GM19239 (cell line): Measurements from ENCODE around the gene PIEZO1.

Source experiments
- DNase-seq: peaks from one replicate; pipeline ENCODE4 v3.0.0; 2011; ENCODE audit warnings: low spot score; ENCODE audit not compliant: insufficient read length
- FAIRE-seq: peaks from 2 replicates; lab custom pipeline; 2011; peaks lifted over from hg19 to GRCh38; lab: Jason Lieb, UNC

PIEZO1 gene

DNA sequence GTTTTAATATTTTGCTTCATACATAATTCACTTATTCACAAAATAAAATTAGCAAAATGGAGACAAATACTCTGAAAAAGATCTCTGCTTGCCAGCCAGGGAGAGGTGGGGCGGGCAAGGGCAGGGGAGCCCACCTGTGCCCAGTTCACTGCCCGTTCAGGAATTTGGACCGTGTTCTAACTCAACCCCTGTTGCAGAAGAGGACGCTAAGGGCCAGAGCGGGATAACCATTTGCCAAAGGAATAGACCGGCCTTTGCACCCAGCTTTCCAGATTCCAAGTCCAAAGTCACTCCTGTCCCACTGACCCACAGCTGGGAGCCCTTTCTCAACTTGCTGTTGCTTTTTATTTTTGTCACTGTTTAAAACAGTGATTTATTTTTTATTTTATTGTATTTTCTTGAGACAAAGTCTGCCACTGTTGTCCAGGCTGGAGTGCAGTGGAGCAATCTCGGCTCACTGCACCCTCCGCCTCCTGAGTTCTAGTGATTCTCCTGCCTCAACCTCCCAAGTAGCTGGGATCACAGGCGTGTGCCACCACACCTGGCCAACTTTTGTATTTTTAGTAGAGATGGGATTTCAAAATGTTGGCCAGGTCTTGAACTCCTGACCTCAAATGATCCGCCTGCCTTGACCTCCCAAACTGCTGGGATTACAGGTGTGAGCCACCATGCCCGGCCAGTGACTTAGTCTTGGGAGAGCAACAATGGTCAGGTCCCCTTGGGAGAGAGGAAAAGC is 2.7 kb upstream of the PIEZO1 start:
- FAIRE-seq (no peak), DNase-seq (no peak)

DNA sequence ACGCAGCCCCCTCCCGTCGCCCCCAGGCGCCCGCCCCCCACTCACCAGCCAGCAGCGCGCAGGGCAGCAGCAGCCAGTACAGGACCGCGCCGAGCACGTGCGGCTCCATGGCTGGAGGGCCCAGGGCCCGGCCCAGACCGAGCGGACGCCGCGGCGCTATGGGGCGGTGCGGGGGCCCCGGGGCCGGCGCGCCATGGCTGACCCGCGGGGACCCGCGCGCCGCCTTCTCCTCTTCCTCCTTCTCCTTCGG is 239 bp downstream of the PIEZO1 start:
- DNase-seq (no peak), FAIRE-seq (no peak)

DNA sequence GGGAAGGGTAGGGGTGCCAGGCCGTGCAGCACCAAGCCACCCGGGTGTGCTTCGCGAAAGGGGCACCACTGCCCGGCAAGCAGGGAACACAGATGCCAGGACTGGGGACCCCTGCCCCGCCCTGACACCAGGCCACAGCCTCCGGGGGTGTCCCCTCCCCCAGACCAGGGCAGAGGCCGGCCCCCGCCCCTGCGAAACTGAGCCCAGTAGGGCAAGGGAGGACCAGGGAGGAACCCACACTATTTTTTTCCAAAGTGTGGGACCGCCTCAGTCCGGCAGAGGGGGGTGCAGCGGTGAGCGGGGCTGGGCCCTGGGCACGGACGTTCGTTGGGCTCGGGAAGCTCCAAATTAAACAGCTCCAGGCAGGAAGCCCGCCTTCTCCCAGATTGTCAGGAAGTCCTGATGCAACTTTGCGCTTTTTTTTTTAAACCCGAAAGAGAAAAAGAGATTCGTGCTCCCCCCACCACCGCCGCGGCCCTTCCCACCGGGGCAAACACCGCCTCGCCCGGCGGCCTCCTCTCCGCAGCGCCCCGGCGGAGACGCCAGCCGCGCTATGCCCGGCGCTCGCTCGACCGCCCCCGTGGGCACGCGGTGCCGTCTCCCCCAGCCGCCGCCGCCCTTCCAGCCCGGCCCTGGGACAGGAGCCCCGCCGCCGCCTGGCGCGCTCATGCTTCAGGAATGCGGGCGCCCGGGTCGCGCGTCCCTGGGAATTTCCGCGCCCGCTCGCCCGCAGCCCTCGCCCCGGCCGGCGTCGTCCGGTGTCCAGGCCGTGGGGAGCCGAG is 755 bp downstream of the PIEZO1 start:
- no peak for DNase-seq
- peak; percentile 54 for FAIRE-seq

DNA sequence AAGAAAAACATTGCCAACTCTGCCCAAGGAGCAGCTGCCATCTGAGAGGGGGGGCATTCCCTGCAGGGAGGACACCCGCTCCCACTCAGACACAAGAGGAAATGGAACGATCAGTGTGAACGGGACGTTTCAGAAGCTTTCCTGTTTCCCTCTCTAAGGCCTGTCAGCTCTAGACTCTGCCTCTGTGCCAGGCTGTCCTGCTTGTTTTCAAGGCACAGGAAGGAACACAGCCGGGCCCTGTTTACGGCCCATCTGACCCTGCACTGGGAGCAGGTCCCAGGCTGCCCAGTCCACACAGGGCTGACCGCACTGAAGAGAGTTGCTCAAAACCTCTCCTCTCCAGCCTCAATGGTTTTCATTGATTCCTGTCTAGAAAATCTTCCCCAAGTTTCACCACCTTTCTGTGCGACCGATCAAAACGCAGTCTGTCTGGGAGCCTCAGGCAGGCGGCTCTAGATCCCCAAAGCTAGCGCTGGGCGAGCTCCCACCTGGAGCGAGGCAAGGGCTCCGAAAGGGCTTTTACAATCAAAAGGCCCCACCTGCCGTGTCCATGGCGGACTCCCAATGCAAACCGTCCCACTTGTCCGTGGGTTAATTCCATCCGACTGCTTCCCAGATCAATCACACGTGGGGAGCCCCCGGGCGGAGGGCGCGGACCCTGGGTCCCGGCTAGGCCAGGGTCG is 1.5 kb downstream of the PIEZO1 start:
- FAIRE-seq (peak; percentile 57), DNase-seq (no peak)

DNA sequence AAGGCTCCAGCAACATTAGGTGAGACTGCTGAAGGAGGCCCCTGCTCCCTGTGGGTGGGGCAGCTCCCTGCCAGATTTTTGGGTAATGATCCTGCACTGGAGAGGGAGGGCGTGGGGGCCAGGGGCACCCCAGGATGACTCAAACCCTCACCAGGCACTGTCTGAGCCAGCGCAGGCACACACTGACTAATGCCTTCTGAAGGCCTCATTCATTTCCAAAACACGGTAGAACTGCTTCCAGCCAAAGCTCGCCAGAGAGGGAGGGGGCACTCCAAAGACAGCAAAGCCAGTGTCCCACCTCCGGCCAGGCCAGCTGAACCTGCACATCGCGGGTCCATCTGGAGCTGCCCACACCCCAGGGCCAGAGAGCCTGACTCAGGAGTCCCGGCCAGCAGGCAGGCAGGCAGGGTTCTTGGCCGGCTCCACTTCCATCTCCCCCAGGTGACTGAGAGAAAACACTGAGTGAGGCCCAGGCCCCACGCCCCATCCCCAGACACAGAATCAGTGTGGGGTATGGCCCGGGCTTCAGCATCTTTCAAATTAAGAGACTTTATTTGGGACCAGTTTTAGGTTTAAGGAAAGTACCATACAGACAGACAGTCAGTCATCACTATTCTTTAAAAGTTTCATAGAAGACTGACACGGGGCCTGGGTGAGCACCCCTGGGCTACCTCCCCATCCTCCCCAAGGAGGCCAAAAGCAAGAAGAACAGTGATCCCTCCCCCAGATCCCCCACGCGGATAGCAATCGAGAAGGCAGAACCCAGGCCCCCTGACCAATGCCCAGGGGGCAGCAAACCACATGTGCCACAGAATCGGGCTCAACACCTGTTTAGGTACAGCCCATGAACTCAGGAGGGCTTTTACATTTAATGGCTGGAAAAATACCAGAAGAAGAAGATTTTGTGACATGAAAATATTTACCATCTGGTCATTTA is 2.3 kb downstream of the PIEZO1 start:
- FAIRE-seq (peak; percentile 42), DNase-seq (no peak)

DNA sequence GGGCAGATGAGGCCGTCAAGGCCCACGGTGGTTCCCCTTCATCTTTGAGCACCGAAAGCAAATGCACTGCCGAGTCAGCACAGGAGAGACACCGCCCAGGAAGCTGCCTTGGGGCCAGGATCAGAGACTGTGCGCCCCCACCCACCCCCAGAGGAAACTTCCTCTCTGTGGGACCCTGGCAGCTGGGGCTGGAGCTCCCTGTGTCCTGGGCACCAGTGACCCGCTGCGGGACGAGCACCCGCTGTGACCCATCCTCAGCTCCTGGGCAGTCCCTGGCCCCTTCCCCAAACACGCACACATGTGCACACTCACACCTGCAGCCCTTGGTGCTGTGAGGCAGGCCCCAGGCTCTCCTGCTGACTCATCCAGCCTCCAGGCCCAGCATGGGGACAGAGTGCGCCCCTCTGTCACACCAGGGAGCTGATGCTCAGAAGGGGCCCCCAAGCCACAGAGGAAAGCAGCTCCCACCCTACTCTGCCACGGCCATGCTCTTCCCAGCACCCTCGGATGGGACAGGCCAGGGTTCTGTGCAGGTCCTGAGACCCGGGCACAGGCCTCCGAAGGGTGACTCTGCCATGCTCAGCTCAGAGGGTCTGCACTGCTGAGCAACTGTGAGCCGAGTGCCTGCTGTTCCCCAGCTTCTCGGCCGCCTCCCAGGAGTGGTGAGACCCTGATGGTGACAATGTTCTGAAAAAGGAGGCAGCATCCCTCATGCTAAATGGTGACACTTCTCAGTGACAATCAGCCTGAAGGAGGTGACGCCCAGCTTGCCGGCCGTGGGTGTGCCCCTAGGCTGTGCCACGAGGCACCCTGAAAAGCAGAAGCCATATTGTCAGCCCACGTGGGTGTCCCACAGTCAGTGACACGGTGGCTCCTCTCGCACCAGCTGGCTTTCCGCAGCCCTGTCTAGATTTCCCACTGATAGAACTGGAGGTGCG is 3.6 kb downstream of the PIEZO1 start:
- FAIRE-seq: peak; percentile 86
- no peak for DNase-seq

DNA sequence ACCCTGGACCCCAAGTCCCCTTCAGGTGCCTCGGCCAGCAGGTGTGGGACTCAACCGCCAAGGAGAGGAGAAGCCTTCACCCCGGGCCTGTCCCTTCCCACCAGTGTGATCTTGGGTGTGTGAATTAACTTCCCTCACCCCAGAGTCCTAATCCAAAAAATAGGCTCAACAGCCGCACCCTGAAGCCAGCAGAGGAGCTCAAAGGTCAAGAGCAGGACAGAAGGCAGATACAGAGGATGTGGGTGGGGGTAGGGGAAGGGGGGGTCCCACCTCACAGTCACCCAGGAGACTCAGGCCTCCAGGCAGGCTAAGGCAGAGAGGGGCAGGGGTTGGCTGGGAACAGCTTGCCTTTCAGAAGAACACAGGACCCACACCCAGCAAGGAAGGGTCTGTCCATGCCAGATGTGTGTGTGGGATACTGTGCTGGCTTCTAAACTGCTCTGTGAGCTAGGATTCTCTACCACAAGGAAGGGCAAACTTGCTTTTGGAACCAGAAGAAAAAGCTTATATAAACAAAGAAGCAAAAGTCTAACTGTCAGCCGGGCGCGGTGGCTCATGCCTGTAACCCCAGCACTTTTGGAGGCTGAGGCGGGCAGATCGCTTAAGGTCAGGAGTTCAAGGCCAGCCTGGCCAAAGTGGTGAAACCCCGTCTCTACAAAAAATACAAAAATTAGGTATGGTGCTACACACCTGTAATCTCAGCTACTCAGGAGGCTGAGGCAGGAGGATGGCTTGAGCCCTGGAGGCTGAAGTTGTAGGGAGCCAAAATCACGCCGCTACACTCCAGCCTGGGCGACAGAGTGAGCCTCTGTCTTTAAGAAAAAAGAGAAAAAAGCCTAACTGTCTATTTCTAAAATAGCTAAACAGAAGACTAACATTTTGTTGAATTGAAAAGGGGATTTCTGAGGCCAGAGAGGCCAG is 4.6 kb downstream of the PIEZO1 start:
- DNase-seq (no peak), FAIRE-seq (no peak)

DNA sequence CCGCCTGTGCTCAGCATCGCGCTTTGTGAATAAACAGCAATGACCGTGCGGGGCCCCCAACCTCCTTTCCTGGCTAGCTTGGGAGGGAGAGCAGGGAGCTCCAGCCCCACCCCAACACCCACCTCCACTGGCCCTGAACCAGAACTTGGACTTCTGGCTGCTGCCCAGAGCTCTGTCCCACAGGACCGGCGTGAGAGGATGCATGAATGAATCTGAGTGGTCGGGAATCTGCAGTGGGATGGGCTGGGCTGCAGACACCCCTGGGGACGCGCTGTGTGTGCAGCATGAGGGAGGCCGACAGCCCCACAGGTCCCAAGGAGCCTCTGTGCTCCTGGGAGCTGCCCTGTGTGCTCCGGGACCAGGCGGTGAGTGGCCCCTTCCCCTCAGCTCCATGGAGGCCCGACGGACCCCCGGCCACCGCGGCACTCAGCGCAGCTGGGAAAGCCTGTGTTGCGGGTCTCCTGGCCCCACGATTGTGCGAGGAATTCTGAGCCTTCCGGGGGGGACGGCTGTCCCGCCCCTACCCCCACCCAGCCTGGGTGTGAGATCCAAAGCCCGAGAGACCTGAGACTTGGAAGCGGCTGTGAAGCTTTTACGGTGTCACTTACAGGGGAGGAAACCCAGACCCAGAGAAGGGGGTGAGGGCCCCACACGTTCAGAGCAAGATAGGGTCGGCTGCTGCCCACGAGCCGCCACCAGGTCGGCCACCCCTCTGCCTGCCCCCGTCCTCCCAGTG is 5.4 kb downstream of the PIEZO1 start:
- FAIRE-seq: no peak
- DNase-seq: no peak

DNA sequence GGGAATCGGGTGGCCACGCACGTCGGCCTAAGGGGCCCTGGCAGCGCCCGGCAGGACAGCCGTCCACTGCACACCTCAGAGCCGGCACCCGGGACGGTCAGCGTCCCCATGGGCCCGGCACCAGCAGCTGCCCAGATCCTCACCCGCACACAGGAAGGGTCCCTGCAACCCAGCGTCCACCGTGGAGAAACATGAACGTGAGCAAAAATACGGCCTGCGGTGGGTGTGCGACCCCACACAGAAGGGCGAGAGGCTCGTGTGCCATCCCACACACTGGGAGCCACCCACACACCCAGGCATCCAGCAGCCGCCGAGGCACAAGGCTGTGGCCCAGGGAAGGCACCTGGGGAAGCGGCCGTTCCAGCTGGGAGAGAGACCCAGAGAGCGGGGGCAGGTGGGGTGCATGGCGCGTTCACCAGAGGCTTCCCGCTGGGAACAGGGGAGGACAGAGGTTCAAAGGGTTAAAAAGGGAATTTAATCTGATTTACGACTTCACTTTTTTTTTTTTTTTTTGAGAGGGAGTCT is 6.4 kb downstream of the PIEZO1 start:
- no peak for DNase-seq
- no peak for FAIRE-seq

DNA sequence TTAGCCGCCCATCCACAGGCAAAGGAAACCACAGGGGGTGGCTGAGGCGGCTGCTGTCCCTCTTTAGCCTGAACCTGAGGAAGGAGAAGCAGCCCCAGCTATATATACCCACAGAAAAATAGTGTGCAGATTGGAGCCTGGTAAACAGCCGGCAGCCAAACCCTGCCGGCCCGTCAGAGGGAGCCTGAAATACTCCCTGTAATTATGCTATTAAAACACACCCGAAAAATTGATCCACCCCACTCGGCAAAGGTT is 6.8 kb downstream of the PIEZO1 start:
- DNase-seq (no peak), FAIRE-seq (no peak)

DNA sequence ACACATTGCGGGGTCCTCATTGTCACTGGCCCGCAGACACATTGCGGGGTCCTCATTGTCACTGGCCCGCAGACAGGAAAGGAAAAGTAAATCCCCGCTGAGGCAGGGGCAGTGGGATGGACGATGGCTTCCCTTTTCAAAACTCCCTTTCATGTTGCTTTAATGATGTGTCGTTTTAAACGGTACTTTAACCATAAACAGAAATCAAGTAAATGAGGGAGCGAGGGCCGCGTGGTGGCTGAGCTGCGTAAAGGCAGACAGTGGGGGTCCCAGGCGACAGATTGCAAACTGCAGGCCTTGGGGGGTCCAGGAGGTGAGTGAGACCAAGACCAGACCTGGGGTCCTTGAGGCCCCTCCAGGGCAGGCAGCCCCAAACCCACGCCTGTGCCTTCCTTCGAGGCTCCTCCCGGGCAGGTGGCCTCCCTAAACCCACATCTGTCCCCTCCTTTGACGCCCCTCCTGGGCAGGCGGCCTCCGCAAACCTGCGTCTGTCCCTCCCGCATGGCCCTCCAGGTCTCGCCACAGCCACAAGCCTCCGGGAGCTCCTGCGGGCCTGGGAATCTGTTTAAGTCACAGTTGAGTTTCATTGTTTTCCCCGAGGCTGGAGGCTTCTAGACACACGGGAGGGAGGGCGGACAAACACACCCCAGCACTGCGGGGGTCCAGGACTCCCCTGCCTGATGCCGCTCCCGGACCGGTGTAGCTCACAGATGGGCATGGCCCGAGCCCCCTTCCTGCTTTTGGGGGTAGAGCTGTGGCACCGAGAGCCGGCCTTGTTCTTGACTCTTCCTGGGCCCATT is 7.3 kb downstream of the PIEZO1 start:
- FAIRE-seq (no peak), DNase-seq (no peak)

DNA sequence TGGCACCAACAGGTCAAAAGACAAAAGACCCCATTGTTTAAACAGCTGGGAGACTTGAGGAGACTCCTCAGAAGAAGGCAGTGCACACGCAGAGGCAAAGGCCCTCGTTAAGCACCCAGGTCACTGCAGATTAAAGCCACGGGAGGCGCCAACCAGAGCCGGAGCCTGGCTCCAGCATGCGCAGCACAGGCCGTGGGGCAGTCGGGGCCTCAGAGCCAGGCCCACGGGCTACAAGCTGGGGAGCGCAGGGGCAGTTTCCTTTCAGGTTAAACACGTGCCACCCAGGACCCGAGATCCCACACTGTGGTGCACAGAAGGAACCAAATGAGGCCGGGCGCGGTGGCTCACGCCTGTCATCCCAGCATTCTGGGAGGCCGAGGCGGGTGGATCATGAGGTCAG is 9.2 kb downstream of the PIEZO1 start:
- no peak for DNase-seq
- no peak for FAIRE-seq

DNA sequence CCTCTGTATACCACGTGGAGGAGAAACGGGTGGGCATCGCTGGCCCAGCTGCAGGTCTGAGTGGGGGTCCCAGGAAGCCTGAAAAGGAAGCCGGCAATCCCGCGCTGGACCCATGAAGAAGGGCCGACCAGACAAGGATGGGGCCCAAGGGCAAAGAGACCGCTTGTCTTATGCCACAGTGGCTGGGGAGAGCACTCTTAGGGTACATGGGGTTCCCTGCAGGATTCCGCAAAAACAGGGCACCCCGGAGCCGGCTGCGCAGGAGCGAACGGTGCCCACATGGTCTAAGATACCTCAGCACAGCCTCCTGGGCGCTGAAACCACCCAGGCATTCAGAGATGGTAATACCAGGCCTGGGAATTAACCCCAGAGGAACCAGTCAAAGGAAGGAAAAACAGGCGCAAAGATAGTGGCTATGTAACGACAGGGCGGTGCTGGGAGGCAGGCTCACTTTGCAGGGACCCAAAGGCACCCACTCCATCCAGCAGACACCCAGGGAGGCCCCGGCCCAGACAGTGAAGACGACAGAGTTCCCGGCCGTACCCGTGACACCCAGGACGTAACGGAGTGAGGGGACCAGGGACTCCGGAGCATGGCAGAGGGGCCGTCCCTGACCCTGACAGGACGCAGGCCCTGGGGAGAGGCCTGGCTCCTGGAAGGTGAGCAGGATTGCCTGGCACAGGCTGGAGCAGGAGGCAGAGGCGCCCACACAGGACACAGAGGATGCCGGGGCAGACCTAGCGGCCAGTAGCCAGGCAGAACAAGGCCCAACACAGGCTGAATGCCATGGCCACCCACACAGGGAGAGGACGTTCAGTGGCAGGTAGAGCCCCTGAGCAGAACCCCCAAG is 10.3 kb downstream of the PIEZO1 start:
- FAIRE-seq (no peak), DNase-seq (no peak)

DNA sequence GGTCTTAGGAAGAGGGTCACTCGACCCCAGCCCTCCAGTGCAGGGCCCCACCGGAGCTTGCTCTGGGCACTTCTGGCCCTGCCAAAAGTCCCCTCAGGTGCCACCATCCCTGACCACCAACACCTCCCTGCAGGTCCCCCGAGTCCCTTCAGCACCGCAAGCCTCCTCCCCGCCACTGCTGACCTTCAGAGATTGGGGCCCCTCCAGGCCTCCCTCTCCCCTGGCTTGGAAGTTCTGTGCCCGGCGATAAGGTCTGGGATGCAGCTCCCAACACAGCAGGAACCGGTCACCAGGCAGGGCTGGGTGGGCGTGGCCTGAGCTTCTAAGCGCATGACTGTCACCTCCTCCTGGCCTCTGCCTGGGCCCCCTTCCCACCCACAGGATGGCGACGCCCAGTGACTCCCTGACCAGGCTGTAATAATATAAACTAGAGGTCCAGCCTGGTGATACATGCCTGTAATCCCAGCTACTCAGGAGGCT is 11.2 kb downstream of the PIEZO1 start:
- no peak for FAIRE-seq

DNA sequence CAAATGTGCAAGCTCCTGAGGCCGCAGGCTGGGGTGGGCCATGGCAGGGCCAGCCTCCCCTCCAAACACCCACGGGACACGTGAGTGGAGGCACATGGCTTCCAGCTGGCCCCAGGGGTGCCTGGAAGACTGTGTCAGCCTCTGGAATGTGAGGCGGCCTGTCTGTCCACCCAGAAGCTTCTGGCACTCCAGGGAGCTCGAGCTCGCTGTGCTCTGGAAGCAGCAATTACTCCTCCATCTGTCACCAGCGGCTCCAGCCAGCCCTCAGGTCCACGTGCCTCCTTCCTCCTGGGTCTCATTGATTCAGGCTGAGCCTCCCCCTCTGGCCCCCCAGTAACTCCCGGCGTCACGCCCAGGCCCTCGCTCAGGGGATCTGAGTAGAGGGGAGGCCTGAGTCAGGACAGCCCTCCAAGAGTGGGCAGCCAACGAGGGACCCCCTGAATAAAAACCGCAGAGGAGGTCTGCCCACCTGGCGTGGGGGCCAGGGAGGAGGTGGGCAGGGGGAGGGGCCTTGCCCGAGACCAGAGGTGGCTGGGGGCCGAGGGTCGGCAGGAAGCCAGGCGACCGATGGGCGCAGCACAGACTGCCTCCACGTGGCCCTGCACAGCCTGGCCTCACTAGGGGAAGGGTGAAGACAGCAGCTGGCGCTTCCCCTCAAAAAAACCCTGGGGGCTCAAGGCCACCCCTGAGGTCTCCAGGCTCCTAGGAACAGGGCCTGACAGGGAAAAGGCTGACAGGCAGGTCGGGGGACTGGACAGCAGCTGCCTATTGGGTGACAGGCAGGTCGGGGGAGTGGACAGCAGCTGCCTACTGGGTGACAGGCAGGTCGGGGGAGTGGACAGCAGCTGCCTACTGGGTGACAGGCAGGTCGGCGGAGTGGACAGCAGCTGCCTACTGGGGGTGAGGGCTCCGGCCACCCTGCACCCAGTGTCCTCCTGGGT is 11.9 kb downstream of the PIEZO1 start:
- FAIRE-seq (no peak), DNase-seq (no peak)

More for the DNA sequence above, 11.2 kb downstream of the PIEZO1 start:
- no peak for DNase-seq
